ENCODE data around the gene MUC22.

Gene MUC22

GRCh38 chr6:31001281-31001888, 8.9 kb upstream of the MUC22 start:
- H3K36me3 Mint-ChIP-seq (ENCODE audit: low read depth), result no peaks in the 10 kb centered on the region
- no peak overlapping the region for H3K27ac Mint-ChIP-seq
- H3K9me3 Mint-ChIP-seq, result peaks cover 3% of the 10 kb centered on the region
- H3K4me1 Mint-ChIP-seq, result no peaks in the 10 kb centered on the region
- H3K4me3 Mint-ChIP-seq, result no peak overlapping the region
- H3K27me3 Mint-ChIP-seq (ENCODE audit: low read depth), result peaks cover under 1% of the 10 kb centered on the region
- no peak for TF ChIP-seq CTCF (IDR thresholded peaks at IDR 0.05; ENCODE audit: unreplicated experiment in 3 of 3)

GRCh38 chr6:31002471-31002870, 7.8 kb upstream of the MUC22 start:
- Mint-ChIP-seq H3K27me3 (ENCODE audit: low read depth) (no peaks in the 10 kb centered on the region), H3K9me3 (peaks cover 3% of the 10 kb centered on the region), H3K36me3 (ENCODE audit: low read depth) (no peaks in the 10 kb centered on the region), H3K4me3 (no peak overlapping the region), H3K4me1 (peaks cover under 1% of the 10 kb centered on the region), H3K27ac (no peak overlapping the region)
- TF ChIP-seq CTCF (IDR thresholded peaks at IDR 0.05; ENCODE audit: unreplicated experiment in 3 of 3), result no peak

- TF ChIP-seq CTCF (IDR thresholded peaks at IDR 0.05; ENCODE audit: unreplicated experiment in 3 of 3), result no peak
- no peaks in the 10 kb centered on the region for H3K36me3 Mint-ChIP-seq (ENCODE audit: low read depth)
- H3K4me1 Mint-ChIP-seq, result peaks cover 10% of the 10 kb centered on the region
- H3K27ac Mint-ChIP-seq, result no peak overlapping the region
- no peak overlapping the region for H3K4me3 Mint-ChIP-seq
- peaks cover 2% of the 10 kb centered on the region for H3K9me3 Mint-ChIP-seq
- H3K27me3 Mint-ChIP-seq (ENCODE audit: low read depth), result no peaks in the 10 kb centered on the region
These were observed 5.5 kb upstream of the MUC22 start for GRCh38 chr6:31004794-31005193.

GRCh38 chr6:31005249-31006020, 4.8 kb upstream of the MUC22 start:
- Mint-ChIP-seq H3K9me3 (no peaks in the 10 kb centered on the region), H3K4me1 (peaks cover 10% of the 10 kb centered on the region), H3K4me3 (no peak overlapping the region), H3K36me3 (ENCODE audit: low read depth) (no peaks in the 10 kb centered on the region), H3K27me3 (ENCODE audit: low read depth) (peaks cover 5% of the 10 kb centered on the region), H3K27ac (no peak overlapping the region)
- TF ChIP-seq CTCF (IDR thresholded peaks at IDR 0.05; ENCODE audit: unreplicated experiment in 3 of 3), result no peak

- no peak for TF ChIP-seq CTCF (IDR thresholded peaks at IDR 0.05; ENCODE audit: unreplicated experiment in 3 of 3)
- Mint-ChIP-seq H3K36me3 (ENCODE audit: low read depth) (no peaks in the 10 kb centered on the region), H3K27me3 (ENCODE audit: low read depth) (peaks cover 15% of the 10 kb centered on the region), H3K4me1 (peaks cover 10% of the 10 kb centered on the region), H3K9me3 (no peaks in the 10 kb centered on the region), H3K4me3 (no peak overlapping the region), H3K27ac (no peak overlapping the region)
These were observed 2.6 kb upstream of the MUC22 start for GRCh38 chr6:31007694-31008093.

GRCh38 chr6:31008165-31008564, 2.1 kb upstream of the MUC22 start:
- H3K27ac Mint-ChIP-seq, result no peak overlapping the region
- H3K4me3 Mint-ChIP-seq, result no peak overlapping the region
- H3K4me1 Mint-ChIP-seq, result peaks cover 10% of the 10 kb centered on the region
- H3K36me3 Mint-ChIP-seq (ENCODE audit: low read depth), result no peaks in the 10 kb centered on the region
- TF ChIP-seq CTCF (IDR thresholded peaks at IDR 0.05; ENCODE audit: unreplicated experiment in 3 of 3), result no peak
- H3K27me3 Mint-ChIP-seq (ENCODE audit: low read depth), result peaks cover 15% of the 10 kb centered on the region
- no peaks in the 10 kb centered on the region for H3K9me3 Mint-ChIP-seq

Data from nephron (organoid).